Progenitor cell of endocrine pancreas (in vitro differentiated cells): ENCODE measurements around the gene ADAM19. TPM values are rescaled to one million over a fixed set of nuclear protein-coding genes. Genes with fewer than 3 reads are reported as not detected.
A peak's percentile ranks its signal among the peaks of the same experiment; 100 is the strongest.
"Not testable (repeated sequence)": the region's sequence is repeated elsewhere in the genome, so short reads cannot be mapped to it uniquely, and the experiment has no call there.

Experiments
- DNase-seq: peaks from one replicate; pipeline ENCODE4 v3.0.0; 2021; ENCODE audit warnings: low spot score; ENCODE audit not compliant: unreplicated experiment
- H3K27ac Mint-ChIP-seq: 2 replicates; pipeline ENCODE4 v1.8.0; 2021; ENCODE audit warnings: mild to moderate bottlenecking, moderate library complexity, mixed read lengths
- H3K27me3 Mint-ChIP-seq: 2 replicates; pipeline ENCODE4 v1.8.0; 2021; ENCODE audit warnings: mixed read lengths
- H3K36me3 Mint-ChIP-seq: 2 replicates; pipeline ENCODE4 v1.8.0; 2022; ENCODE audit warnings: mixed read lengths; ENCODE audit not compliant: insufficient read depth
- H3K4me1 Mint-ChIP-seq: 2 replicates; pipeline ENCODE4 v1.8.0; 2021; ENCODE audit warnings: low read depth, mixed read lengths
- H3K4me3 Mint-ChIP-seq: 2 replicates; pipeline ENCODE4 v1.8.0; 2021; ENCODE audit warnings: low read depth, mild to moderate bottlenecking, moderate library complexity, mixed read lengths
- H3K9me3 Mint-ChIP-seq: 2 replicates; pipeline ENCODE4 v1.8.0; 2021; ENCODE audit warnings: low read depth, mixed read lengths
- CTCF ChIP-seq: fragments of 200-600 bp; sonication (generic); IDR thresholded peaks from one replicate; pipeline ENCODE4 v1.5.0; 2021; ENCODE audit warnings: antibody characterized with exemption, mild to moderate bottlenecking; ENCODE audit not compliant: unreplicated experiment
- total RNA-seq: library from RNA; stranded (reverse); gene quantifications from 2 replicates; pipeline ENCODE4 v1.2.1, GENCODE V29; 2021

ADAM19 gene
- total RNA-seq, 1 donor from 2014 or later, result 13.4 TPM

DNA sequence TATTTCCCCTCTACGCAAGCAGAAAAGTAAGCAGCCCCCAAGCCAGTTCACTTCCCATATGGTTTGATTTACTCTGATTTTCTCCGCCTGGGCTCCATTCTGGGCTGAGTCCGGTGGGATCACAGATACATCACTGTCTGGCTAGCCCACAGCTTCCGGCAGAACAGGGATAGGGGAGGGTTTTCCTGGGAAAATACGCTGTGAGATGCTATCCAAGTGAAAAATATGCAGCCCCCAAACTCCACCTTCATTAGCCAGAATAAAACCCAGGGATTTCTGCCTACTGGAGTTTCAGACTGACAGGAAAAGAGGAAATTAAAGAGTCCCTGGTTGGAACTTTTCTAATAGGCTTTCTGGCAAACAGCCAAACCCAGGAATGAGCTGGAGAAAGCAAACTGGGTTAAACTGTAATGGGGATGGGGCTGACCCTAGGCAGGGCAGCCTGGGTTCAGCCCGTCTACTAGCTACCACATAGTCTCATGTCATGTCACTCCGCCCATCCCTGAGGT is 132.5 kb downstream of the ADAM19 start:
- H3K4me1 Mint-ChIP-seq, result peaks cover 8% of the 10 kb centered on the region
- no peaks in the 10 kb centered on the region for H3K27me3 Mint-ChIP-seq
- H3K9me3 Mint-ChIP-seq, result peaks cover 5% of the 10 kb centered on the region
- TF ChIP-seq CTCF, result no peak
- no peak overlapping the region for H3K27ac Mint-ChIP-seq
- H3K36me3 Mint-ChIP-seq, result no peaks in the 10 kb centered on the region
- H3K4me3 Mint-ChIP-seq, result no peak overlapping the region
- DNase-seq, result no peak

- Mint-ChIP-seq H3K36me3 (no peaks in the 10 kb centered on the region), H3K9me3 (peaks cover 6% of the 10 kb centered on the region), H3K27ac (no peak overlapping the region), H3K27me3 (no peaks in the 10 kb centered on the region), H3K4me1 (no peaks in the 10 kb centered on the region), H3K4me3 (no peak overlapping the region)
- TF ChIP-seq CTCF, result no peak
- no peak for DNase-seq
These were observed 141.5 kb downstream of the ADAM19 start for GRCh38 chr5:157434096-157434495.

DNA sequence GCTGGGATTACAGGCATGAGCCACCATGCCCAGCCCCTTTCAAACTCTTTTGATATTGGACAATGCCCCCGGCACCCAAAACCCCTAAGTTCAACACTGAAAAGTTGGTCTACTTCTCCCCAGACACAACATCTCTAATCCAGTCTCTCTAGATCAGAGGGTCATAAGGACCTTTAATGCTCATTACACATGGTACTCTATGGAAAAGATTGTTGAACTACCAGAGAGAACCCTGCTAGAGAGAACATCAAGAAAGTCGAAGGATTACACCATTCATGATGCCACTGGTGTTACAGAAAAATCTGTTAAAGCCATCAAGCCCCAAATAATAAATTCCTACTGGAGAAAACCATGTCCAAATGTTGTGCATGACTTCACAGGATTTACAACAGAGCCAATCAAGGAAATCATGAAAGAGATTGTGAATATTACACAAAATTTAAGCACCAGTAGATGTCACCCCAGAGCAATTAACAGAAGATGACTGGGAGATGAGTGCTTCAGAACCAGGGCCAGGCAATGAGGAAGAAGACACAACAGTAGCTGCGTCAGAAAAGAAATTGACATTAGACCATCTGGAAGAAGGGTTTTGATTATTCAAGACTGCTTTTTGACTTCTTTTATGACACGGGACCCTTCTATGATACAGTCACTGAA is 143.9 kb downstream of the ADAM19 start:
- no peaks in the 10 kb centered on the region for H3K27me3 Mint-ChIP-seq
- no peaks in the 10 kb centered on the region for H3K36me3 Mint-ChIP-seq
- H3K9me3 Mint-ChIP-seq, result peaks cover 6% of the 10 kb centered on the region
- no peak overlapping the region for H3K27ac Mint-ChIP-seq
- peak; percentile 39 for TF ChIP-seq CTCF
- no peak overlapping the region for H3K4me3 Mint-ChIP-seq
- DNase-seq, result no peak
- no peaks in the 10 kb centered on the region for H3K4me1 Mint-ChIP-seq

DNA sequence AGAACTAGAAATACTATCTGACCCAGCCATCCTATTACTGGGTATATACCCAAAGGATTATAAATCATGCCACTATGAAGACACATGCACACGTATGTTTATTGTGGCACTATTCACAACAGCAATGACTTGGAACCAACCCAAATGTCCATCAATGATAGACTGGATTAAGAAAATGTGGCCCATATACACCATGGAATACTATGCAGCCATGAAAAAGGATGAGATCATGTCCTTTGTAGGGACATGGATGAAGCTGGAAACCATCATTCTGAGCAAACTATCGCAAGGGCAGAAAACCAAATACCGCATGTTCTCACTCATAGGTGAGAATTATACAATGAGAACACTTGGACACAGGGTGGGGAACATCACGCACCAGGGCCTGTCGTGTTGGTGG is 145.7 kb downstream of the ADAM19 start:
- H3K9me3 Mint-ChIP-seq, DNase-seq, H3K27ac Mint-ChIP-seq, H3K4me1 Mint-ChIP-seq, H3K27me3 Mint-ChIP-seq, H3K36me3 Mint-ChIP-seq, H3K4me3 Mint-ChIP-seq: not testable (repeated sequence)

Other genes starting within 250 kb of the ADAM19 start
- gene NIPAL4, start 115.6 kb downstream of the ADAM19 start, total RNA-seq, result not detected in 2 replicates
- gene SOX30, start 76.7 kb upstream of the ADAM19 start, total RNA-seq, result not detected in 2 replicates
- gene C5orf52, start 95.8 kb upstream of the ADAM19 start, total RNA-seq, result not detected in 2 replicates
- gene THG1L, start 155.6 kb upstream of the ADAM19 start, total RNA-seq, result 12.4 and 13.2 TPM in 2 replicates
- gene LSM11, start 167.9 kb upstream of the ADAM19 start, total RNA-seq, result 5.5 and 6.3 TPM in 2 replicates